HepG2 (cell line): ENCODE results near the gene MYL6B. TPM values are rescaled to one million over a fixed set of nuclear protein-coding genes. Genes with fewer than 3 reads are reported as not detected.

Experiments
- ARID5B ChIP-seq: IDR thresholded peaks from 2 replicates; pipeline ENCODE4 v1.4.0; 2020; ENCODE audit warnings: mild to moderate bottlenecking, missing genetic modification reagents
- ATF5 ChIP-seq: sonication (generic); formaldehyde crosslinking; IDR thresholded peaks from 2 replicates; pipeline ENCODE4 v1.4.0; 2020; ENCODE audit warnings: mild to moderate bottlenecking, low read depth, missing genetic modification reagents
- CREM ChIP-seq, 2 experiments: sonication (generic) in 1 of 2; formaldehyde crosslinking in 1 of 2; IDR thresholded peaks; 2 replicates each; pipeline versions ENCODE4 v1.4.0 to v1.6.1; 2016 to 2020; ENCODE audit warnings: antibody characterized with exemption in 1 of 2, mild to moderate bottlenecking in 1 of 2, missing genetic modification reagents in 1 of 2
- DNMT1 ChIP-seq: sonication (generic); formaldehyde crosslinking; IDR thresholded peaks from 2 replicates; pipeline ENCODE4 v1.5.1; 2020; ENCODE audit warnings: mild to moderate bottlenecking, missing genetic modification reagents
- GLI4 ChIP-seq: sonication (generic); formaldehyde crosslinking; IDR thresholded peaks from 2 replicates; pipeline ENCODE4 v1.5.1; 2020; ENCODE audit warnings: missing genetic modification reagents, mild to moderate bottlenecking, moderate library complexity, borderline replicate concordance
- IKZF1 ChIP-seq: fragments of 450-650 bp; IDR thresholded peaks from 2 replicates; pipeline ENCODE4 v1.7.1; 2016
- JUND ChIP-seq: sonication (generic); formaldehyde crosslinking; IDR thresholded peaks from 2 replicates; pipeline ENCODE4 v1.8.0; 2022; ENCODE audit warnings: mild to moderate bottlenecking, missing genetic modification reagents
- KMT2B ChIP-seq: IDR thresholded peaks from 2 replicates; pipeline ENCODE4 v1.6.1; 2016; ENCODE audit warnings: missing genetic modification reagents, missing compliant biosample characterization
- MTF1 ChIP-seq: sonication (generic); formaldehyde crosslinking; IDR thresholded peaks from 2 replicates; pipeline ENCODE4 v1.5.0; 2020; ENCODE audit warnings: missing genetic modification reagents
- NFKB2 ChIP-seq: sonication (generic); formaldehyde crosslinking; IDR thresholded peaks from 2 replicates; pipeline ENCODE4 v1.4.0; 2020; ENCODE audit warnings: missing genetic modification reagents, borderline replicate concordance
- NFYB ChIP-seq: sonication (generic); formaldehyde crosslinking; IDR thresholded peaks from 2 replicates; pipeline ENCODE4 v1.4.0; 2020; ENCODE audit warnings: missing genetic modification reagents
- NR2C2 ChIP-seq: sonication (generic); formaldehyde crosslinking; IDR thresholded peaks from 2 replicates; pipeline ENCODE4 v1.4.0; 2020; ENCODE audit warnings: missing genetic modification reagents, mild to moderate bottlenecking, moderate library complexity, borderline replicate concordance
- PLRG1 ChIP-seq: fragments of 450-650 bp; conservative IDR thresholded peaks from 2 replicates; pipeline ENCODE4 v1.6.1; 2016
- PLSCR1 ChIP-seq: sonication (generic); formaldehyde crosslinking; IDR thresholded peaks from 2 replicates; pipeline ENCODE4 v1.5.0; 2020; ENCODE audit warnings: missing genetic modification reagents, mild to moderate bottlenecking, borderline replicate concordance
- SMAD9 ChIP-seq: sonication (generic); formaldehyde crosslinking; IDR thresholded peaks from 2 replicates; pipeline ENCODE4 v1.5.1; 2020; ENCODE audit warnings: mild to moderate bottlenecking, missing genetic modification reagents
- TEAD2 ChIP-seq: sonication (generic); formaldehyde crosslinking; IDR thresholded peaks from 2 replicates; pipeline ENCODE4 v1.9.0; 2021; ENCODE audit warnings: missing genetic modification reagents
- ZNF124 ChIP-seq: sonication (generic); formaldehyde crosslinking; IDR thresholded peaks from 2 replicates; pipeline ENCODE4 v1.4.0; 2020; ENCODE audit warnings: missing genetic modification reagents
- ZNF362 ChIP-seq: sonication (generic); formaldehyde crosslinking; IDR thresholded peaks from 2 replicates; pipeline ENCODE4 v1.4.0; 2020; ENCODE audit warnings: missing genetic modification reagents, mild to moderate bottlenecking, borderline replicate concordance
- ZNF530 ChIP-seq: sonication (generic); formaldehyde crosslinking; IDR thresholded peaks from 2 replicates; pipeline ENCODE4 v1.5.0; 2020; ENCODE audit warnings: low read depth, mild to moderate bottlenecking, missing genetic modification reagents
- ZNF580 ChIP-seq: IDR thresholded peaks from 2 replicates; pipeline ENCODE4 v1.6.1; 2016; ENCODE audit warnings: low read depth, borderline replicate concordance
- ZNF678 ChIP-seq: sonication (generic); formaldehyde crosslinking; IDR thresholded peaks from 2 replicates; pipeline ENCODE4 v1.4.0; 2020; ENCODE audit warnings: mild to moderate bottlenecking, missing genetic modification reagents
- ZNF709 ChIP-seq: sonication (generic); formaldehyde crosslinking; IDR thresholded peaks from 2 replicates; pipeline ENCODE4 v1.5.0; 2020; ENCODE audit warnings: mild to moderate bottlenecking, missing genetic modification reagents
- ZNF737 ChIP-seq: sonication (generic); formaldehyde crosslinking; IDR thresholded peaks from 2 replicates; pipeline ENCODE4 v1.5.0; 2020; ENCODE audit warnings: missing genetic modification reagents, mild to moderate bottlenecking, borderline replicate concordance
- polyA plus RNA-seq, 8 experiments: library from polyadenylated mRNA; depleted of rRNA in 3 of 8; stranded (reverse) in 7 of 8; unstranded in 1 of 8; fragments of >200 nt; fragmentation: Illumina TruSeq in 4 of 8; extraction: Trizol in 4 of 8; gene quantifications; 2 replicates each; pipeline versions ENCODE4 v1.2.1 to v1.2.3, GENCODE V29; 2011 to 2016; ENCODE audit warnings: low read depth in 4 of 8, missing spikeins in 1 of 8, mixed read lengths in 1 of 8; ENCODE audit not compliant: insufficient read depth in 1 of 8
- total RNA-seq, 5 experiments: library from RNA; depleted of rRNA; stranded (reverse); fragments of >200 nt; fragmentation: Illumina TruSeq; extraction: Trizol; gene quantifications; 2 replicates each; pipeline ENCODE4 v1.2.3, GENCODE V29; 2016; ENCODE audit warnings: low read depth in 1 of 5

Gene MYL6B
- total and polyA plus RNA-seq, 2 of the 13 experiments (the other 11 are each of a cell fraction or from before 2014, with no cell fraction given): 75.7 to 88.7 TPM

GRCh38 chr12:56116267-56117081 is 35.9 kb upstream of the MYL6B start, which contains the start of gene RPL41 (continued):
- TF ChIP-seq PLSCR1 (CRISPR knock-in tag): no peak
- TF ChIP-seq ARID5B (CRISPR knock-in tag): peak; percentile 52; the same call in 1 of the 2 replicates
- TF ChIP-seq SMAD9: no peak
- TF ChIP-seq DNMT1 (CRISPR knock-in tag): no peak
- peak; percentile 98 for TF ChIP-seq NR2C2 (CRISPR knock-in tag)
- no peak for TF ChIP-seq IKZF1
- TF ChIP-seq ZNF678 (CRISPR knock-in tag): peak; percentile 88; the same call in 1 of the 2 replicates
- TF ChIP-seq PLRG1: no peak
- peak; percentile 98 for TF ChIP-seq CREM (IDR thresholded peaks at IDR 0.05)
- peak; percentile 51; the same call in 1 of the 2 replicates for TF ChIP-seq CREM (CRISPR knock-in tag; IDR thresholded peaks at IDR 0.05)
- no peak for TF ChIP-seq JUND (CRISPR knock-in tag)
- peak; percentile 90; the same call in 1 of the 2 replicates for TF ChIP-seq ZNF124 (CRISPR knock-in tag)
- no peak; the same call in 1 of the 2 replicates for TF ChIP-seq GLI4 (CRISPR knock-in tag)
- peak; percentile 45; the same call in 1 of the 2 replicates for TF ChIP-seq NFKB2 (CRISPR knock-in tag)
- no peak for TF ChIP-seq TEAD2 (CRISPR knock-in tag)
- TF ChIP-seq ZNF580 (CRISPR knock-in tag): peak; percentile 91
- TF ChIP-seq ZNF737 (CRISPR knock-in tag): no peak
- no peak for TF ChIP-seq ZNF709 (CRISPR knock-in tag)
- no peak for TF ChIP-seq MTF1
- TF ChIP-seq ZNF530: no peak
- peak; percentile 78; the same call in 1 of the 2 replicates for TF ChIP-seq ZNF362 (CRISPR knock-in tag)
- peak; percentile 84 for TF ChIP-seq KMT2B (CRISPR knock-in tag)
- TF ChIP-seq NFYB (CRISPR knock-in tag): peak; percentile 17; the same call in 1 of the 2 replicates
- peak; percentile 89; the same call in 1 of the 2 replicates for TF ChIP-seq ATF5 (CRISPR knock-in tag)
